GM12801 (cell line): ENCODE data around the gene GADD45G.
A peak's percentile ranks its signal among the peaks of the same experiment; 100 is the strongest.

Experiments
- TF ChIP-seq, protein P1 (sequence below): IDR thresholded peaks from one replicate; pipeline ENCODE4 v1.5.1; 2011; ENCODE audit warnings: control low read depth; ENCODE audit not compliant: insufficient read length; ENCODE audit errors: extremely low read depth

Gene GADD45G

DNA sequence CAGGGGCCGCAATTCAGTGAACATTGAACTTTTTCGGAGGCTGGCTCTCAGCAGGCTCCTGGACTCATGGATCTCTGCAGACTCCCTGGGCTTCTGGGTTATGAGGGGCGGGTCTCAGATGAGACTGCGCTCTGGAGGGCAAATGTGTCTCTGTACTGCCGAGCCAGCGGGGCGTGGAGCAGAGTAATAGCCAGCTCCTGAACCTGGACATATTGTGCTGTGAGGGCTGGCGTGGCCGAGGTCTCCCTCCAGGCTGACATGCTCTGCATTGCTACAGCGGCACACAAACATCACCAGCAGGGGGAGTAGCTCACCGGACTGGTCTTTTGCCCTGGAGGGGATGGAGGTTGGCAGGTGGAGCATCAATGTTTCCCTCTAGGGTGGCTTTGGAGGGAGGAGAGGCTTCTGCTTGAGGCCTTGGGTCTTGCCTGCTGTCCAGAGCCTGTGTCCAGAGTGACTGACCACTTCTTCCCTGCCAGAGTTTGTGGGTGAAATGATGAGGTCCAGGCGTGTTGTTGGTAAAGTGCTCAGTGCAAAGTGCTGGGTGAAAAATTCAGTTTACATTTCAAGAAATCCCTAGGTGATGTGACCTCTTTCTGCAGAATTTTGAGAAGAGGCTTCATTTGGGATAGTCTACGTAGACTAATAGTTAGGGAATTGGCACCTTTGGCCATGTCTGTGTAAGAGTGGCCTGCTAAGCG, 10.9 kb upstream of the GADD45G start:
- TF ChIP-seq, protein P1, sequence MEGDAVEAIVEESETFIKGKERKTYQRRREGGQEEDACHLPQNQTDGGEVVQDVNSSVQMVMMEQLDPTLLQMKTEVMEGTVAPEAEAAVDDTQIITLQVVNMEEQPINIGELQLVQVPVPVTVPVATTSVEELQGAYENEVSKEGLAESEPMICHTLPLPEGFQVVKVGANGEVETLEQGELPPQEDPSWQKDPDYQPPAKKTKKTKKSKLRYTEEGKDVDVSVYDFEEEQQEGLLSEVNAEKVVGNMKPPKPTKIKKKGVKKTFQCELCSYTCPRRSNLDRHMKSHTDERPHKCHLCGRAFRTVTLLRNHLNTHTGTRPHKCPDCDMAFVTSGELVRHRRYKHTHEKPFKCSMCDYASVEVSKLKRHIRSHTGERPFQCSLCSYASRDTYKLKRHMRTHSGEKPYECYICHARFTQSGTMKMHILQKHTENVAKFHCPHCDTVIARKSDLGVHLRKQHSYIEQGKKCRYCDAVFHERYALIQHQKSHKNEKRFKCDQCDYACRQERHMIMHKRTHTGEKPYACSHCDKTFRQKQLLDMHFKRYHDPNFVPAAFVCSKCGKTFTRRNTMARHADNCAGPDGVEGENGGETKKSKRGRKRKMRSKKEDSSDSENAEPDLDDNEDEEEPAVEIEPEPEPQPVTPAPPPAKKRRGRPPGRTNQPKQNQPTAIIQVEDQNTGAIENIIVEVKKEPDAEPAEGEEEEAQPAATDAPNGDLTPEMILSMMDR = peak; percentile 0

DNA sequence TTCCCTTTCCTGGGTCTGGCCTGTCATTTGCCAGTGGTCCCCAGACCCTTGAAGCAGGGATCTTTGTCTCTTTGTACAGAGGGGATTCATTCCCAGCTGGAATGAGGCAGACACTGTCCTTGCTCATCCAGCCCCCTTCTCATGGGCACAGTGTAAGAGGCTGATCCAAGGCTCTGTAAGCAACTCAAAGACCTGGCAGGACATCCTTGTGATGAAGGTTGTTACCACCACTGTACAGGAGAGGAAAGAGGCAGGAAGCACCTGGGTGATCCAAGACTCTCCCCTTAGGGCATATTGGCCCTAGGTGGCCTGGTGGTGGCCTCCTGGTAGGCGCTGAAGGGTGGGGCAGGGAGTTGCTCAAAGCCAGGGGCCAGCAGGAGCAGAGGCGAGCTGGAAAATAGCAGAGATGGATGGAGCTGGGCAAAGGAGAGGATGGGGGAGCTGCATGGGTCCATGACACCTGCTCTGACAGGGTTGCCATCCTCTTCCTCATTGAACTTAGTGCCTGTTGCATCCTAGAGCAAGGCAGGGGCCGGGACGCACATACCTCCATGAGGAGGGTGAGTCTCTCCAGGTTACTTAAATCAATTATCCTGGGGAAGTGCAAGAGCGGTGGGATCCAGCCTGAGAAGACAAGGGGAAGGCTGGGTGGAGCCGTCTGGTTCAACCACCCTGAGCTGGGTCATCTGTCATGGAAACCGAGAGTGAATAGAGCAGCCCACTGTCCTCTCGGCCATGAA, 9.8 kb upstream of the GADD45G start:
- TF ChIP-seq, protein P1 = no peak

DNA sequence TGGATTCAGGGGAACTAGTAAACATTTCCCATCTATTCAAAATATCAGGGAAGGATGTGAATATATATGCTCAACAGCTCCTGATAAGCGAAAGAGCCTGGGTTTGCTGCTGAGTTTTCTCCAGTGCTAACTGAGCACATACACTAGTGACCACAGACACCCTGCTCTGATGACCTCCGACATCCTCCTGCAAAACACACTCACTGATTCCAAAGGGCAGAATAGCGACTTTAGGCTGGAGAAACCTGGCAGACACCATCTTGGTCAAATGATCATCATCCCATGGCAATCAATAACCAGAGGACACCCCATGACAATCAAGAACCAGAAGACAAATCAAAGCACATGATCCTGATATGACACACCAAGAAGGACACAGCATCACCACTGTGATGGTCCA, 9.2 kb upstream of the GADD45G start:
- TF ChIP-seq, protein P1 = no peak

DNA sequence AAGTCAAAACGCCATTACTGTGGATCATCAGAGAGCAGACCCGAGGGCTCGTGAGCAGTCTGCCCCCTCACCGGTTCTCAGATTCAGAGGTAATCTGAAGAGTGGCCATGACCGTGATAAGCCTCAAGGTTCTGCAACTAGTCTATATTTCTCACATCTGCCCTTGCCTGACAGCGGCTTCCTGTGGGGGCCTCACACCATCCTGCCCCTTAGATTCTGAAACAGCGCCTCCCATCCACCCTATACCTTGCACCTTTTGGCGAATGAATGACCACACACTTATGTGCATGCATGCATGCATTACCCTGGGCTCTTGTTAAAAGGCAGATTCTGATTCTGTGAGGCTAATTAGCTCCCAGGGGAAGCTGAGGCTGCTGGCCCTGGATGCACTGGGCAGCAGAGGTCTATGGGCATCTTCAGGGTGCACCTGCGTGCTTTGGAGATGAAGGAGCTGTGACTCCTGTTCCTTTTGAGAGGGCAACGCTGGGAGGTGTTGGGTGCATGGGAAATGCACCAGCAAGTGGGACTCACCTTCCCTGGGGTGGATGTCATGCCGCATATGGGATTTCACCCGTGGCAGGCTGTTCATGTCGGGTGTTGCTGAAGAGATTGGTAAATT, 7.8 kb upstream of the GADD45G start:
- TF ChIP-seq, protein P1 = no peak

DNA sequence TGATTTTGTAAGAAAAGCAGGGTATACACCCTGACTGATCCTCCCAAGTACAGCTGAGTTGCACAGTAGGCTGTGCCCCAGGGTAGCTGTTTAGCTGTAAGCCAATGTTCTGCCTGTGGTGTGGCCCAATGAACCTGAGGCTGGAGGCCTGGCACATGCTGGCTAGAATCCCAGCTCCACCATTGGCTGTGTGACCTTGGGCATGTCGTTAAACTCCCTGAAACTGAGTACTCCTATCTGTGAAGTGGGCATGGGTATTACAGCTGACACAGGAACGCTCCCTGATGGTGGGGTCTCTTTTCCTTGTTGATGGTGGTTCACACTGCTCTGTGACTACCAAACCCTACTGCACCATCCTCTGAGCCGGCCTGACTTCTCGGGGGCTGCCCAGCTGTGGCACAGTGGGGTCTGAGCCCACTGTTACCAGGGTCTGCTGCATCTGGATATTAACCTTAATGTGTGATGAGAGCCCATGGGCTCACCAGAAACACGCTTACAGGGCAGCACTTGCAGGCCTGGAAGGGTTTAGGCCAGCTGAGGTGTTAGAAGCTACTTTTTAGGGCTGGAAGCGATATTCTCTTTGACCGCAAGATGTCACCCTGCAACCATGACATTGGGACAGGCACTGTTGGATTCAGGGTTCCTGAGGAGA, 7.0 kb upstream of the GADD45G start:
- TF ChIP-seq, protein P1 = peak; percentile 60

DNA sequence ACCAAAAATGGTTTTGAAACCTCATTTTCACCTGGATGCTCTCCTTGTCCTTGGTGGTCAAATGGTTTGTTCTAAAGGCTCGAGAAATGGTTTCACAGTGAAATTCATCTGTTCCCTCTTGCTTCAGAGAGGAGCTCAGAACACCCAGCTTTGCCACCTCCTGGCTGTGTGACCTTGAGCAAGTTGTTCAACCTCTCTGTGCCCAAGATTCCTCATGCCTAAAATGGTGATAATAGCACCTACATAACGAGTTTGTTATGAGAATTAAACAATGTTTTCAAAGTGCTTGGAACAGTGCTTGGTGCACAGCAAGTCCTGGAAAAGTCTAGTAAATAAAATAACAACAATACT, 6.5 kb upstream of the GADD45G start:
- TF ChIP-seq, protein P1 = no peak

DNA sequence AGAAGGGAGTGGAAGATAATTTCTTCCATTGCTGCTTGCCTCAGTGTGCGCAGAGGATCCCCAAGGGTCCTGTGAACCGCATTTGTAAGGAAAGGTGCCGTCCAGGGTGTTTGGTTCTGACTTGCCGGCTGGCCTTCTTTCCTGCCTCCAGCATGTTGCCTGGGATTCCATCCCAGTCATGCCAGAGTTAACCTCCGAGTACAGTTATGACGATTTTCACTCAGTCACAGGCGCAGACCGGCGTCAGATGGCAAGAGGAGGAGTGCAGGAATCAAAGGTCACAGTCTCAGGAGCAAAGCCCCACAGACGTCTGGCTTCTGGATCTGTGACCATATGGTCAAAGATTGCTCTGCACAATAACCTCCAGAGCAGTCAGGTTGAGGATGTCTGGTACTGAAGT, 5.9 kb upstream of the GADD45G start:
- TF ChIP-seq, protein P1 = no peak
